Bronchial epithelial cell (primary cell): ENCODE measurements around the gene DKK3. TPM values are rescaled to one million over a fixed set of nuclear protein-coding genes. Genes with fewer than 3 reads are reported as not detected.

ENCODE experiments used
- DNase-seq: peaks from one replicate; pipeline ENCODE4 v3.0.0-alpha.2; 2010; ENCODE audit warnings: low read depth
- FAIRE-seq: peaks from 2 replicates; lab custom pipeline; 2011; peaks lifted over from hg19 to GRCh38; lab: Jason Lieb, UNC
- H3K27me3 ChIP-seq: 2 replicates; pipeline ENCODE4 v1.5.1; 2011; ENCODE audit warnings: low read length; ENCODE audit not compliant: control insufficient read depth, insufficient read depth
- H3K36me3 ChIP-seq: 2 replicates; pipeline ENCODE4 v1.5.1; 2011; ENCODE audit warnings: low read length; ENCODE audit not compliant: control insufficient read depth, insufficient read depth
- H3K4me3 ChIP-seq: 2 replicates; pipeline ENCODE4 v1.5.1; 2011; ENCODE audit warnings: mild to moderate bottlenecking, low read depth, low read length, control low read depth
- total RNA-seq: library from RNA; depleted of rRNA; stranded (reverse); fragments of >200 nt; gene quantifications from 2 replicates; pipeline ENCODE4 v1.2.1, GENCODE V29; 2014
- TF ChIP-seq, protein P1 (sequence below): IDR thresholded peaks from 2 replicates; pipeline ENCODE4 v1.5.1; 2011; ENCODE audit warnings: mild to moderate bottlenecking, moderate library complexity, low read length, control low read depth, inconsistent platforms; ENCODE audit not compliant: insufficient read depth, severe bottlenecking

Gene DKK3
- total RNA-seq, 1 donor from 2014 or later: 72.4 TPM

GRCh38 chr11:12005061-12005460, 3.4 kb downstream of the DKK3 start:
- FAIRE-seq (no peak), DNase-seq (no peak)
- TF ChIP-seq, protein P1, sequence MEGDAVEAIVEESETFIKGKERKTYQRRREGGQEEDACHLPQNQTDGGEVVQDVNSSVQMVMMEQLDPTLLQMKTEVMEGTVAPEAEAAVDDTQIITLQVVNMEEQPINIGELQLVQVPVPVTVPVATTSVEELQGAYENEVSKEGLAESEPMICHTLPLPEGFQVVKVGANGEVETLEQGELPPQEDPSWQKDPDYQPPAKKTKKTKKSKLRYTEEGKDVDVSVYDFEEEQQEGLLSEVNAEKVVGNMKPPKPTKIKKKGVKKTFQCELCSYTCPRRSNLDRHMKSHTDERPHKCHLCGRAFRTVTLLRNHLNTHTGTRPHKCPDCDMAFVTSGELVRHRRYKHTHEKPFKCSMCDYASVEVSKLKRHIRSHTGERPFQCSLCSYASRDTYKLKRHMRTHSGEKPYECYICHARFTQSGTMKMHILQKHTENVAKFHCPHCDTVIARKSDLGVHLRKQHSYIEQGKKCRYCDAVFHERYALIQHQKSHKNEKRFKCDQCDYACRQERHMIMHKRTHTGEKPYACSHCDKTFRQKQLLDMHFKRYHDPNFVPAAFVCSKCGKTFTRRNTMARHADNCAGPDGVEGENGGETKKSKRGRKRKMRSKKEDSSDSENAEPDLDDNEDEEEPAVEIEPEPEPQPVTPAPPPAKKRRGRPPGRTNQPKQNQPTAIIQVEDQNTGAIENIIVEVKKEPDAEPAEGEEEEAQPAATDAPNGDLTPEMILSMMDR: no peak
- Histone ChIP-seq H3K27me3 (no peaks in the 10 kb centered on the region), H3K4me3 (no peak overlapping the region), H3K36me3 (no peaks in the 10 kb centered on the region)

DNA sequence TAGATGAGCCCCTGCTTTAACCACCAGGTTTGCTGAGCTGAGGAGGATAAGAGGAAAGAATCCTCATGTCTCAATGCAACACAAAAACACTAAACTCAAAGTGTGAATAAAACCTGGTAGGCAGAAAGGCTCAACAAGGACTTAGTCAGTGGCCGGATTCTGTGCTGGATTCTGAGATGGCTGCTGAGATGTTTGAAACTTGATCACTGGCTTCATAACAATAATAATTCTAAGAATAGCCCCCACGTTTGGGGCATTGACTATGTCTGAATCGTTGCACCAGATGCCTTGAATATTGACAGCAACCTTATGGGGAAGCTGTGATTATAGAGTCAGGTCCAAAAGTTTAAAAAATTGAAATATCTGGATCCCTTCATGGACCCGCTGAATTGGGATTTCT, 4.6 kb downstream of the DKK3 start:
- FAIRE-seq: no peak
- no peaks in the 10 kb centered on the region for H3K36me3 ChIP-seq
- TF ChIP-seq, protein P1: no peak
- H3K4me3 ChIP-seq: no peak overlapping the region
- no peaks in the 10 kb centered on the region for H3K27me3 ChIP-seq
- no peak for DNase-seq

- no peak for FAIRE-seq
- Histone ChIP-seq H3K27me3 (no peaks in the 10 kb centered on the region), H3K4me3 (no peak overlapping the region), H3K36me3 (no peaks in the 10 kb centered on the region)
- TF ChIP-seq, protein P1: no peak
- DNase-seq: no peak
These were observed 5.1 kb downstream of the DKK3 start for GRCh38 chr11:12003336-12003735.

DNA sequence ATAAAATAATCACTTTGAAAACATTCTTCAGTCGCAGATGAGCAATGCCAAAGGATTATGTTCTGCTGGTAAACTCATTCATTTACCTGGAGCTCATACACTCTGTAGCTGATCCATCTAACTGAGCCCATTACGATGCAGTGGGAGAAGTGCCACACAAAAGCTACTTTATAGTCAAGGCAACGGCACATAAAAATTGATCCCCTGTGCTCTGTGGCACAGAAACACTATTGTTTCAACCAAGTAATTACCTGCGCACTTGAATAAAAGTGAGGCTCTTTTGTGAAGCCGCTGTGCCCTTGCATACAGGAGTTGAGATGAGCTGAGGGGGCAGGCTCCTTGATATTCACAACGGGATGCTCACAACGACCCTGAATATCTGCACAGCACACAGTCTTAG, 7.2 kb downstream of the DKK3 start:
- TF ChIP-seq, protein P1: no peak
- Histone ChIP-seq H3K27me3 (no peaks in the 10 kb centered on the region), H3K36me3 (peaks cover 2% of the 10 kb centered on the region), H3K4me3 (no peak overlapping the region)
- FAIRE-seq: no peak
- no peak for DNase-seq

GRCh38 chr11:11998091-11998781, 10.2 kb downstream of the DKK3 start:
- FAIRE-seq (peak; percentile 75), DNase-seq (peak; percentile 94)
- TF ChIP-seq, protein P1: no peak
- Histone ChIP-seq H3K4me3 (no peak overlapping the region), H3K36me3 (peaks cover 5% of the 10 kb centered on the region), H3K27me3 (no peaks in the 10 kb centered on the region)

DNA sequence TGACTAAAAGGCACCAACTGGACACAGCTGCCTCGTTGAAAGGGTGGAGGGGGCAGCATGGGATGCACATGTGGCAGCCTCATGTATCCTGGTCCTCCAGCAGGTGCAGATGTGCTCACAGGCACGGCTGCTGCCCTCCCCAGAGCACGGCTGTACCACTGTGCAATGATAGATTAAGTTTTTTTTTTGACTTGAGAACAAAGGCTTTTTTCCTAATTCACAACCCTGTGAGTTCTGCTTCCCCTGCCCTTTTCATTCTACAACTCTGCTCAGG, 11.4 kb downstream of the DKK3 start:
- Histone ChIP-seq H3K27me3 (no peaks in the 10 kb centered on the region), H3K4me3 (no peak overlapping the region), H3K36me3 (peaks cover 5% of the 10 kb centered on the region)
- TF ChIP-seq, protein P1: no peak
- DNase-seq (no peak), FAIRE-seq (no peak)
